ENCODE results near the gene GGACT.
"Not testable (repeated sequence)": the region's sequence is repeated elsewhere in the genome, so short reads cannot be mapped to it uniquely, and the experiment has no call there.

The GGACT gene

DNA sequence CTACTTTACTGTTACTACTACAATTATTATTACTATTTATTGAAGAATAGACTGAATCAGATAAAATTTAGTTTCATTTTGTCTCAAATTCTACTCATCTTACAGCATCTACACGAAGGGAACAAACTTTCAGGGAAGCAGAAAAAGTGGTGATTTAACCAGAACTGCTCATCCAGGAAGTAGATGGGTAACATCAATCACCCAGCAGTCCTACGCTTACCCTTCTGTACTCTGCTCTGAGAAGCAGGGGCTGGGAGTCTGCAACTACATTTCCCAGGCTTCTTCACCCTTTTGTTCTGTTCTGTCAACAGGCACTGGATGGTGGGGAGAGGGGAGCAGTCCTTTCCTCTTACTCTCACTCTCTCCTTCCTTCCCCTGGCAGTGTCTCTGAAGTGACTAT lies 31.4 kb upstream of the GGACT start:
- peaks cover 13% of the 10 kb centered on the region for H3K9me3 ChIP-seq (ENCODE audit: control insufficient read depth, insufficient read depth, low read length)
- H3K4me3 ChIP-seq (ENCODE audit: low read depth, low read length), result no peak overlapping the region

DNA sequence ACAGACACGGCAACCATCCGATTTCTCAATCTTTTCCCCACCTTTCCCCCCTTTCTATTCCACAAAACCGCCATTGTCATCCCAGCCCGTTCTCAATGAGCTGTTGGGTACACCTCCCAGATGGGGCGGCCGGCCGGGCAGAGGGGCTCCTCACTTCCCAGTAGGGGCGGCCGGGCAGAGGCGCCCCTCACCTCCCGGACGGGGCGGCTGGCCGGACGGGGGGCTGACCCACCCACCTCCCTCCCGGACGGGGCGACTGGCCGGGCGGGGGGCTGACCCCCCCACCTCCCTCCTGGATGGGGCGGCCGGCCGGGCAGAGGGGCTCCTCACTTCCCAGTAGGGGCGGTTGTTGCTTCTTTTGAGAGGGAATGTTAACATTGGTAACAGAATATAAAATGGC lies 30.3 kb upstream of the GGACT start:
- H3K36me3 ChIP-seq (ENCODE audit: control insufficient read depth, insufficient read depth, low read length); H3K27ac ChIP-seq (ENCODE audit: low read depth, low read length); H3K9ac ChIP-seq (ENCODE audit: low read depth, low read length); H3K27me3 ChIP-seq (ENCODE audit: control insufficient read depth, insufficient read depth, low read length); H3K4me1 ChIP-seq (ENCODE audit: control insufficient read depth, insufficient read depth, low read length); H3K4me3 ChIP-seq (ENCODE audit: low read depth, low read length): not testable (repeated sequence)
- H3K9me3 ChIP-seq (ENCODE audit: control insufficient read depth, insufficient read depth, low read length), result peaks cover 13% of the 10 kb centered on the region

More for the DNA sequence above, 31.4 kb upstream of the GGACT start:
- Histone ChIP-seq H3K27me3 (ENCODE audit: control insufficient read depth, insufficient read depth, low read length) (no peaks in the 10 kb centered on the region), H3K27ac (ENCODE audit: low read depth, low read length) (no peak overlapping the region), H3K36me3 (ENCODE audit: control insufficient read depth, insufficient read depth, low read length) (peaks cover 11% of the 10 kb centered on the region), H3K4me1 (ENCODE audit: control insufficient read depth, insufficient read depth, low read length) (peaks cover 4% of the 10 kb centered on the region), H3K9ac (ENCODE audit: low read depth, low read length) (no peak overlapping the region)

DNA sequence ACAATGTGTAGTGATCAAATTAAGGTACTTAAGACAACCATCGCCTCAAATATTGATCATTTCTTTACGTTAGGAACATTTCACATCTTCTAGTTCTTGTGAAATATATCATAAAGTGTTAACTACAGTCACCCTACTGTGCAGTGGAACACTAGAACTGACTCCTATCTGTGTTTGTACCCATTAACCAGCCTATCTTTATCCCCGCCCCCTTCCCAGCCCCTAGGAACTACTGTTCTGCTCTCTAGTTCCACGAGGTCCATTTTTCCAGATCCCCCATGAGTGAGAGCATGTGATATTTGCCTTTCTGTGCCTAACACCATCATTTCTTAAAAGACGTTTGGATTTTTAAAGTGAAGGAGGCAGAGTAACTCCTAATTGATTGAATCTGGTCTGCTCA lies 24.4 kb upstream of the GGACT start:
- no peaks in the 10 kb centered on the region for H3K4me1 ChIP-seq (ENCODE audit: control insufficient read depth, insufficient read depth, low read length)

DNA sequence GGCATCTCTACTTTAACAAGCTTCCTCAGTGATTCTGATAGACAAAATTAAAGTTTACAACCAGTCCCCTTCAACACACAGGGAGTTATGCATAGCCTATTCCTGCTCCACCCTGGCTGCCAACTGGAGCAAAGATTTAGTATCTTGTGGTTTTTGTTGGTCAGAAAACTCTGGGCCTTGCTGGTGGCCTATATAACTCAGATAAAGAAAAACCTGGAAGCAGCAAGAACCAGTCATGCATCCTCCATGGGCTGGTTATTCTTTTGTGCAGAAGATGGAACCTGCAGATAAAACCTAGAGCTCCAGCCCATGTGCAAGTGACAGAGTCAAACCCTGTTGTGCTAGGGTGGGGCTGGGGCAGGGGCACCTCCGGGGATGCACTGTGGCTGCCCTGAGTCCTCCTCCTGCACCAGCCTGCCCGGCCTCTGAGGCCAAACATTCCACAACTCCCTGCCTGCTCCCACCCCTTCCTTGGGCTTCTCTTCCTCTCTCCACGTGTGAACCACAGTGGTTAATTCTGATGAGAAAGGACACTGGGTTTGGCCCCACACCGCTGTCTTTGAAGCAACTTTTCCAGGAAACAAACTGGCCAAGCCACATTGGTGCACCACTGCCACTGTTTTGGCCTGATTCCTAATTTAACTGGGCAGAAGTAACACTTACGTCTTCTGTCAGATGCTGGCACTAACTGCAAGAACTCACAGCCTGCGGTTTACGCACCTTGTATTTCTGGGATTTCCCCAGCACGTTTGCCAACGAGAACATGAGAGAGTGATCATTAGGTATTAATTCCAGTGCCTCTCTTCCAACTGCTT lies 23.3 kb upstream of the GGACT start:
- no peaks in the 10 kb centered on the region for H3K27me3 ChIP-seq (ENCODE audit: control insufficient read depth, insufficient read depth, low read length)
- no peaks in the 10 kb centered on the region for H3K9me3 ChIP-seq (ENCODE audit: control insufficient read depth, insufficient read depth, low read length)
- no peak overlapping the region for H3K9ac ChIP-seq (ENCODE audit: low read depth, low read length)
- peaks cover 5% of the 10 kb centered on the region; the same call in 1 of the 2 replicates for H3K36me3 ChIP-seq (ENCODE audit: control insufficient read depth, insufficient read depth, low read length)
- no peak overlapping the region for H3K4me3 ChIP-seq (ENCODE audit: low read depth, low read length)
- H3K4me1 ChIP-seq (ENCODE audit: control insufficient read depth, insufficient read depth, low read length), result no peaks in the 10 kb centered on the region
- no peak overlapping the region for H3K27ac ChIP-seq (ENCODE audit: low read depth, low read length)

More for the DNA sequence above, 24.4 kb upstream of the GGACT start:
- no peak overlapping the region for H3K4me3 ChIP-seq (ENCODE audit: low read depth, low read length)
- peaks cover 6% of the 10 kb centered on the region; the same call in 1 of the 2 replicates for H3K9me3 ChIP-seq (ENCODE audit: control insufficient read depth, insufficient read depth, low read length)
- no peak overlapping the region for H3K9ac ChIP-seq (ENCODE audit: low read depth, low read length)
- no peak overlapping the region for H3K27ac ChIP-seq (ENCODE audit: low read depth, low read length)
- no peaks in the 10 kb centered on the region for H3K27me3 ChIP-seq (ENCODE audit: control insufficient read depth, insufficient read depth, low read length)
- H3K36me3 ChIP-seq (ENCODE audit: control insufficient read depth, insufficient read depth, low read length), result peaks cover 5% of the 10 kb centered on the region

DNA sequence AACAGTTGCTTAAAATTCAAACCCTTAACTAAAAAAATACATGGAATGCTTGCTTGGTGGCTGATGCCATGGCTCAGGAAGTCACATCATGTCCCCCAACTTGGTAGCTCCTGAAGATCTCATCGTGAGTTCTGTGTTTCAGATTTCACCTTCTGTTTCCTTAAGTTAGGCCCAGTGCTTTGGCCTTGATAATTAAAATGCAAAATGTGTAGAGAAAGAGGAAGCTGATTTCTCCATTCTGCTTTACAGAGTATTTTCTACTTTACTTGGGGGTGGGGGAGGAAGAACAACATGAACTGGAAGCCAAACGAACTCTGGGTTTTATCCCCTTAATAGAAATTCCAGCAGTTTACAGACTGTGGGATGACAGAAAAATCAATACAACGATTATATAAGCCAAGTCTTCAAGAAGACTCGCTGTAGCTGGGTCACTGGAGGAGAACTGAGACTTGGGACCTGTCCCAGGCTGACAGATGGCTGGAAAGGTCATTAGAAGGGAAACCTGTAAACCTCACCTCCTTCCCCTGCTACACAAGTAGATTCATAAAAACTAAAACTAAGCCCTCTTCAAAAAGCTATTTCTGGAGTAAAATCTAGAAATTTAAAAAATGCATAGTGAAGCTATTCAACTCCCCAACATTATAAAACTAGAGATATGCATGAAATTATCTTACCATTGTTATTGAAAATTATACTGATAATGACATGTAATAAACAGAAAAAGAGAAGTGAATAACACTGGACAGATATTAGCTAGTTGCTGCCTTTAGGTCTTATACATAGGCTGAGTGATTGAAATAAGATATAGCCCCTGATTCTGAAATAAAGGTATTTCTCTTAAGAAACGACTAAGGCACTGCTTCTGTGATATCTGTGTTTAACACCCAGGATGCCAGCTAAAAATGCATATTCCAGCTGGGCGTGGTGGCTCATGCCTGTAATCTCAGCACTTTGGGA lies 22.1 kb upstream of the GGACT start:
- no peak overlapping the region for H3K9ac ChIP-seq (ENCODE audit: low read depth, low read length)
- H3K9me3 ChIP-seq (ENCODE audit: control insufficient read depth, insufficient read depth, low read length), result no peaks in the 10 kb centered on the region
- H3K27ac ChIP-seq (ENCODE audit: low read depth, low read length), result no peak overlapping the region
- H3K4me3 ChIP-seq (ENCODE audit: low read depth, low read length), result no peak overlapping the region
- H3K36me3 ChIP-seq (ENCODE audit: control insufficient read depth, insufficient read depth, low read length), result peaks cover 5% of the 10 kb centered on the region; the same call in 1 of the 2 replicates
- no peaks in the 10 kb centered on the region for H3K4me1 ChIP-seq (ENCODE audit: control insufficient read depth, insufficient read depth, low read length)
- H3K27me3 ChIP-seq (ENCODE audit: control insufficient read depth, insufficient read depth, low read length), result no peaks in the 10 kb centered on the region

DNA sequence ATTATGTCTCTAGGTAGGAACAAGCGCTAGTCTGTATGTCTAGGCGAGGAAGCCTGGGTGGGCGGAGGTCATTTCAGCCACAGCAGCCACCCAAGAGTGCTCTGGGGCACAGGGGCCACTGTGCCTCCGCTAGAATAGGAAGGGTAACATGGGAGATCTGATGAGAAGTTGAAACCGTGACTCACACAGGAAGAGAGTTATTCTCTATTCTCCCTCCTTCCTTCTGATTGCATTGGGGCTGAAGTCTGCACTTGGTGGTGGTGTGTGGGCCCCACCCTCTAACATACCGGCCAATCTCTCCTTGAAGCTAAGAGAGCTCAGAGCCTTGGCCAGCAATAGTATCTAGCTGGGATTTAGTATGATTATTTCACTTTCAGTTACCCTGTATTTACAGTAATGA lies 20.3 kb upstream of the GGACT start:
- no peaks in the 10 kb centered on the region for H3K4me1 ChIP-seq (ENCODE audit: control insufficient read depth, insufficient read depth, low read length)
- no peak overlapping the region for H3K9ac ChIP-seq (ENCODE audit: low read depth, low read length)
- H3K27ac ChIP-seq (ENCODE audit: low read depth, low read length), result no peak overlapping the region
- no peaks in the 10 kb centered on the region for H3K27me3 ChIP-seq (ENCODE audit: control insufficient read depth, insufficient read depth, low read length)
- no peaks in the 10 kb centered on the region for H3K9me3 ChIP-seq (ENCODE audit: control insufficient read depth, insufficient read depth, low read length)
- no peak overlapping the region for H3K4me3 ChIP-seq (ENCODE audit: low read depth, low read length)
- H3K36me3 ChIP-seq (ENCODE audit: control insufficient read depth, insufficient read depth, low read length), result peaks cover 5% of the 10 kb centered on the region; the same call in 1 of the 2 replicates

DNA sequence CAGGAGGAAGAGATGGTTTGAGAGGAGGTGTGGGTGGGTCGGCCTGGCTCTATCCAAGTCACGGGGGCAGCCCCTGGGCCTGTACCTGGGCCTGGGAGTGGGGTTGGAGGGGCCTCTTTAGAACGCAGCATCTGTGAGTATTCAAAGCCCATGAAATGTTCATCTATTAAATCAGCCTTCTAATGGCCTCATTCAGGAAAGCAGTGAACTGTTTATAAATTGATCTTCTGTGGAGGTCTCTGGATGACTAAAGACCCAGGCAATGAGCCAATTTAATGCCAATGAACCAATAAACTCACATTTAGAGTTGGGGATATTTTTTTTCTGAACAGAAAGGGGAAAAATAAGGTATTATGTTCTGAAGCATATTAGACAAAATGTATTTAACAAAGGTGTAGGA lies 19.9 kb upstream of the GGACT start:
- no peak overlapping the region for H3K27ac ChIP-seq (ENCODE audit: low read depth, low read length)
- no peak overlapping the region for H3K9ac ChIP-seq (ENCODE audit: low read depth, low read length)
- no peak overlapping the region for H3K4me3 ChIP-seq (ENCODE audit: low read depth, low read length)
- no peaks in the 10 kb centered on the region for H3K4me1 ChIP-seq (ENCODE audit: control insufficient read depth, insufficient read depth, low read length)
- H3K27me3 ChIP-seq (ENCODE audit: control insufficient read depth, insufficient read depth, low read length), result no peaks in the 10 kb centered on the region
- H3K9me3 ChIP-seq (ENCODE audit: control insufficient read depth, insufficient read depth, low read length), result no peaks in the 10 kb centered on the region
- peaks cover 5% of the 10 kb centered on the region; the same call in 1 of the 2 replicates for H3K36me3 ChIP-seq (ENCODE audit: control insufficient read depth, insufficient read depth, low read length)

DNA sequence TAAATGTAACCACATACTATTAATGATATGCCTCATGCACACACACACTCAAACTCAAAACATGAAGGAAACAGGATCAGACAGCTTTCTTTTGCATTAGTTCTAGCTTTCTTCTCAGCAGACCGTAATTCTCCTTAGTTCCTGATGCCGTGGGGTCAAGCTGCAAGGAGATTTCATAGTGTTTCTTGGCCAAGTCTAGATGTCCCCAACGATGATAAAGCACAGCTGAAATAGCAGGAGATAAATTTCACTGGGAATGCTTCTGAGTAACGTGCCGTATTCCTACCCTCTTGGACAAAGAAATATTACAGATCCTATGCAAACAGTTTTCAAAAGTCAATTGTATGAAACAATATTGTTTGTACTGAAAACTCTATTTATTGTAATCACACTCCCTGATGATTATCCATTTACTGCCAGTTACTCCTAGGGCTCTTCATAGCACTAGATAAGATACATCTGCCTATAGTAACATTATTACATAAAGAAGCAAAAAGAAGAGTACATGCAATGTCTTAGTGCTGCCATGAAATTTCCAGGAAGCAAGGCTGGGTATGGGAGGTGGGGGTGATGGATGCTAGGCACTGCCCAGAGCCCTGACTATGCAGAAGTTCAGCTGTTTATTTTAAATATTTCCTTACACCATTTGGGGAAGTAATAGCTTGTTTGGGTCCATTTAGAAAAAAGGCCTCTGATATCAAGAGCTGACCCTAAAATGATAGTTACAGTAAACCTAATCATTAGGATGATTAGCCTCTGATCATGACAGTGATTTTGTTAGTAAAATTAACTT lies 16.5 kb upstream of the GGACT start:
- no peaks in the 10 kb centered on the region for H3K27me3 ChIP-seq (ENCODE audit: control insufficient read depth, insufficient read depth, low read length)
- H3K36me3 ChIP-seq (ENCODE audit: control insufficient read depth, insufficient read depth, low read length), result no peaks in the 10 kb centered on the region
- H3K4me1 ChIP-seq (ENCODE audit: control insufficient read depth, insufficient read depth, low read length), result no peaks in the 10 kb centered on the region
- no peak overlapping the region for H3K27ac ChIP-seq (ENCODE audit: low read depth, low read length)
- H3K9ac ChIP-seq (ENCODE audit: low read depth, low read length), result no peak overlapping the region
- H3K9me3 ChIP-seq (ENCODE audit: control insufficient read depth, insufficient read depth, low read length), result no peaks in the 10 kb centered on the region
- no peak overlapping the region for H3K4me3 ChIP-seq (ENCODE audit: low read depth, low read length)

DNA sequence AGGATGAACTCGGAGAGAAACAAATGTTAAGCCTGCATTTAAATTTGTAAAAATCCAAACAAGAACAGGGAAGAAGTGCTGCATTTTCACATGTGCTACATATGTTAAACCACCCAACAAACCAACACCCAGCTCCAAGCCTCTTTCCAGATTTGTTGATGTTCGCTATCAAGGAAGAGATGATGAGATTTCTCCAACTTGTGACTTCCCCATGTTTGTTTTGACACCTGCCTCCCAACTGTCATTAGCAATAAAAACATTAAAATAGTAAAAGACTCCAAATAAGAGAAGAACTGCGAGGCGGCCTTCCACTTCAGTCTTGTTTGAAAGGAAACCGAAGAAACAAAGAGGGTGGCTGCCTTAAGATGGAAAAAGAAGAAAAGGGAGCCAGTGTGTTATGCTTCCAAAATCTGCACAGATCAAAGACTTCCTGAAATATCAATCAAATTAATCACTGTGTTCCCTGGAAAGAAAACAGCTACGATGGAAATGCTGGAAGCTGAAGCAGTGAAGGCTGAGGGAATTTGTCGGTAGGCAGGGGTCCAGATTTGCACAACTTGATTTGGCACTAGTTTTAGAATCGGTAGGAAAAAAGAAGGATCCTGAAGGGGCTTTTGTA lies 14.0 kb upstream of the GGACT start:
- H3K27me3 ChIP-seq (ENCODE audit: control insufficient read depth, insufficient read depth, low read length), result no peaks in the 10 kb centered on the region
- no peaks in the 10 kb centered on the region for H3K36me3 ChIP-seq (ENCODE audit: control insufficient read depth, insufficient read depth, low read length)
- no peaks in the 10 kb centered on the region for H3K4me1 ChIP-seq (ENCODE audit: control insufficient read depth, insufficient read depth, low read length)
- no peak overlapping the region for H3K4me3 ChIP-seq (ENCODE audit: low read depth, low read length)
- H3K9ac ChIP-seq (ENCODE audit: low read depth, low read length), result no peak overlapping the region
- no peaks in the 10 kb centered on the region for H3K9me3 ChIP-seq (ENCODE audit: control insufficient read depth, insufficient read depth, low read length)
- H3K27ac ChIP-seq (ENCODE audit: low read depth, low read length), result no peak overlapping the region

DNA sequence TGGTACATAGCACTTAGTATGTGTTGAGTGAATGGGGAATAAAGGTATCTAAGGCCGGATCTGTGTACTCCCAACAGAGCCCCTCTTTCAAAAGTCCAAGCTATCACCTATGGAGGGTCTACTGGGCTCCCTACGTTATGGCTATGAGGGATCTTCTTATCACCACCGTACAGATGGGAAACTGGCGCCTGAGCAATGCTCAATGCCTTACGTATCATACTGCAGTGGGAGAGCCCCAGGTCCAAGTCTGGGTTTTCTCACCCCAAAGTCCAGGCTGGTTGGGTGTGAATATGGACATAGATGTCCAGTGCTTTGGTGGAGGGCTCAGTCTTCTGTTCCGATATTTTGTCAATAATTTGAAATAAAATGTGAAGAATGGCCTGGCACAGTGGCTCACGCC lies 13.1 kb upstream of the GGACT start:
- no peaks in the 10 kb centered on the region for H3K9me3 ChIP-seq (ENCODE audit: control insufficient read depth, insufficient read depth, low read length)
- H3K36me3 ChIP-seq (ENCODE audit: control insufficient read depth, insufficient read depth, low read length), result no peaks in the 10 kb centered on the region
- H3K27ac ChIP-seq (ENCODE audit: low read depth, low read length), result no peak overlapping the region
- H3K4me3 ChIP-seq (ENCODE audit: low read depth, low read length), result no peak overlapping the region
- no peaks in the 10 kb centered on the region for H3K27me3 ChIP-seq (ENCODE audit: control insufficient read depth, insufficient read depth, low read length)
- H3K4me1 ChIP-seq (ENCODE audit: control insufficient read depth, insufficient read depth, low read length), result no peaks in the 10 kb centered on the region
- H3K9ac ChIP-seq (ENCODE audit: low read depth, low read length), result no peak overlapping the region
